Mucosa of stomach (tissue), 1 donor: Measurements from ENCODE around the gene PRDX5.

ENCODE experiments used
- H3K27me3 ChIP-seq: one replicate; pipeline ENCODE4 v1.7.0; 2013; ENCODE audit warnings: mild to moderate bottlenecking, low read length; ENCODE audit not compliant: control insufficient read depth, insufficient read depth
- H3K36me3 ChIP-seq: one replicate; pipeline ENCODE4 v1.7.0; 2013; ENCODE audit warnings: low read length; ENCODE audit not compliant: control insufficient read depth, insufficient read depth
- H3K4me1 ChIP-seq: one replicate; pipeline ENCODE4 v1.7.0; 2013; ENCODE audit warnings: mild to moderate bottlenecking, low read length; ENCODE audit not compliant: control insufficient read depth, insufficient read depth
- H3K4me3 ChIP-seq: one replicate; pipeline ENCODE4 v1.7.0; 2013; ENCODE audit warnings: low read length
- H3K9ac ChIP-seq: one replicate; pipeline ENCODE4 v1.7.0; 2013; ENCODE audit warnings: mild to moderate bottlenecking, low read length, moderate library complexity
- H3K9me3 ChIP-seq: one replicate; pipeline ENCODE4 v1.7.0; 2013; ENCODE audit warnings: mild to moderate bottlenecking, low read length, moderate library complexity; ENCODE audit not compliant: control insufficient read depth
- donor health status: Pancreatic carcinoma.

The PRDX5 gene

DNA sequence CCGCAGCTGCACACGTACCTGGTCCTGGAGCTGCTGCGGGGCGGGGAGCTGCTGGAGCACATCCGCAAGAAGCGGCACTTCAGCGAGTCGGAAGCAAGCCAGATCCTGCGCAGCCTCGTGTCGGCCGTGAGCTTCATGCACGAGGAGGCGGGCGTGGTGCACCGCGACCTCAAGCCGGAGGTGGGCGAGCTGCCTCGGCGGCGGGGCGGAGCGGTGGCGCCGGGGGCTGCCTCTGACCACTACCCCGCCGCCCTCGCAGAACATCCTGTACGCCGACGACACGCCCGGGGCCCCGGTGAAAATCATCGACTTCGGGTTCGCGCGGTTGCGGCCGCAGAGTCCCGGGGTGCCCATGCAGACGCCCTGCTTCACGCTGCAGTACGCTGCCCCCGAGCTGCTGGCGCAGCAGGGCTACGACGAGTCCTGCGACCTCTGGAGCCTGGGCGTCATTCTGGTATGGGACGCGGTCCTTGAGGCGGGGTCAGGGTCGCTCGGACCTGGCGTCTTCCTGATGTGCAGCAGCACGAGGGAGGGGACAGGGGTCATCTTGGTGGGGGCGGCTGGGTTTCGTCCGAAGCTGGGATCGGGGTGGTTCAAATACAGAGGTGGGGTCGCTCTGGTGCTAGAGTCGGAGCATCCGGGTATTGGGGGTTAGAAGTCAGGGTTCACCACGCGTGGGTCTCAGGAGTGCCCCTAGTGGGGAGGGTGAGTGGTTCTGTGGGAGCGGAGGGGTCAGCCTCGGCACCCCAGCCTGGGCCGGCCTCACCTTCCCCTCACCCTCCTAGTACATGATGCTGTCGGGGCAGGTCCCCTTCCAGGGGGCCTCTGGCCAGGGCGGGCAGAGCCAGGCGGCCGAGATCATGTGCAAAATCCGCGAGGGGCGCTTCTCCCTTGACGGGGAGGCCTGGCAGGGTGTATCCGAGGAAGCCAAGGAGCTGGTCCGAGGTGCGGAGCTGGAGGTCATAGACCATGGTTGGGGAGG lies 51.8 kb downstream of the PRDX5 start:
- H3K36me3 ChIP-seq = peaks cover 14% of the 10 kb centered on the region
- H3K4me3 ChIP-seq = no peak overlapping the region
- no peaks in the 10 kb centered on the region for H3K27me3 ChIP-seq
- no peaks in the 10 kb centered on the region for H3K4me1 ChIP-seq
- no peaks in the 10 kb centered on the region for H3K9me3 ChIP-seq
- no peak overlapping the region for H3K9ac ChIP-seq

- Histone ChIP-seq H3K9me3 (no peaks in the 10 kb centered on the region), H3K4me1 (no peaks in the 10 kb centered on the region), H3K27me3 (no peaks in the 10 kb centered on the region), H3K9ac (no peak overlapping the region), H3K36me3 (peaks cover 8% of the 10 kb centered on the region), H3K4me3 (no peak overlapping the region)
Observed at GRCh38 chr11:64371201-64371600, 53.3 kb downstream of the PRDX5 start.
